Breast epithelium (tissue), 4 donors: ENCODE measurements around the gene MXRA7. TPM values are rescaled to one million over a fixed set of nuclear protein-coding genes. Genes with fewer than 3 reads are reported as not detected.

ENCODE experiments used
- DNase-seq, 2 donors: peaks; one replicate each; pipeline ENCODE4 v3.0.0-alpha.2; 2019; ENCODE audit warnings: low spot score in 2 of 2
- H3K27ac ChIP-seq, 2 donors: fragments of 200-600 bp; sonication (generic) in 1 of 2; one replicate each; pipeline ENCODE4 v1.5.1; 2016 to 2019; ENCODE audit warnings: mild to moderate bottlenecking in 1 of 2
- H3K27me3 ChIP-seq, 2 donors: fragments of 200-600 bp; sonication (generic) in 1 of 2; one replicate each; pipeline versions ENCODE4 v1.5.1 to v1.6.0; 2017 to 2019; ENCODE audit warnings: control low read depth in 1 of 2, mild to moderate bottlenecking in 1 of 2
- H3K36me3 ChIP-seq: fragments of 200-600 bp; one replicate; pipeline ENCODE4 v1.5.1; 2019
- H3K4me1 ChIP-seq, 2 donors: fragments of 200-600 bp; sonication (generic); one replicate each; pipeline ENCODE4 v1.5.1; 2016 to 2019; ENCODE audit warnings: control low read depth in 1 of 2
- H3K4me3 ChIP-seq, 3 donors: fragments of 200-600 bp; sonication (generic); 1 replicate in 2 of 3; 2 replicates in 1 of 3; pipeline ENCODE4 v1.5.1; 2016 to 2019; ENCODE audit warnings: mild to moderate bottlenecking in 3 of 3, moderate library complexity in 2 of 3
- H3K9me3 ChIP-seq, 2 donors: fragments of 200-600 bp; sonication (generic) in 1 of 2; one replicate each; pipeline ENCODE4 v1.5.1; 2016 to 2019; ENCODE audit warnings: control low read depth in 1 of 2
- CTCF ChIP-seq, 3 donors: fragments of 450-650 bp; IDR thresholded peaks; one replicate each; pipeline ENCODE4 v1.5.1; 2016 to 2017; ENCODE audit warnings: antibody characterized with exemption in 3 of 3, mild to moderate bottlenecking in 3 of 3, moderate library complexity in 3 of 3
- POLR2A ChIP-seq: fragments of 450-650 bp; IDR thresholded peaks from one replicate; pipeline ENCODE4 v1.6.1; 2016; ENCODE audit warnings: antibody characterized with exemption, mild to moderate bottlenecking, moderate library complexity
- POLR2AphosphoS5 ChIP-seq, 3 donors: sonication (generic); formaldehyde crosslinking; IDR thresholded peaks; one replicate each; pipeline ENCODE4 v1.6.1; 2017; ENCODE audit warnings: antibody characterized with exemption in 3 of 3
- intact Hi-C: fragments of 100-400 bp; cut with DNase I; formaldehyde crosslinking; loops from one replicate; pipeline ENCODE4 v1.15.1; 2023; ENCODE audit warnings: low total_unique reads
- total RNA-seq, 3 donors: library from RNA; depleted of rRNA; stranded (reverse); fragments of >200 nt; gene quantifications; one replicate each; pipeline ENCODE4 v1.1.0, GENCODE V29; 2016

Gene MXRA7
- total RNA-seq, 3 donors from 2014 or later, result 106 to 242 (median 113) TPM

DNA sequence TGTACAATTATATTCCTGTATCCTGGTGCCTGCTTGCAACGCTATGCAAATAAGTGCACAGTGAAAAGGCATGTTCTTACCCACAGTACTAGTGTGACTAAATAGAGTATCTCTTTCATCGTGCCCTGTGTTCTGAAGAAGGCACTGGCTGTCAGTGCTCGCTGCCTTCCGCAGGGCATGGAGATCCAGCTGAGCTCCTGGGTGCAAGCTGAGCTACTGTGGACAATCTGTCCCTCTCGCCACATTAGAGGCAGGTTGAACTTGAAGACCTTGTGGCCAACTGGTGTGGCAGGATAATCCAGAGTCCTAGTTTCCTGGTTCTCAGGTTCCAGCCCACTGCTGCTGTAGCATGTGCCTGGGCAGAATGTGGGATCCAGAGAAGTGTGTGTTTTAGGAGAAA, 65.3 kb downstream of the MXRA7 start:
- no peak for DNase-seq
- intact Hi-C loops, result no loop called here
- H3K27ac ChIP-seq, result no peak overlapping the region
- H3K9me3 ChIP-seq, result no peaks in the 10 kb centered on the region
- no peaks in the 10 kb centered on the region for H3K36me3 ChIP-seq
- H3K27me3 ChIP-seq, result no peaks in the 10 kb centered on the region
- H3K4me1 ChIP-seq, result no peaks in the 10 kb centered on the region
- TF ChIP-seq POLR2AphosphoS5 (IDR thresholded peaks at IDR 0.05) (no peak), POLR2A (no peak), CTCF (IDR thresholded peaks at IDR 0.05) (no peak)
- no peak overlapping the region for H3K4me3 ChIP-seq

GRCh38 chr17:76644995-76645394, 65.8 kb downstream of the MXRA7 start:
- Histone ChIP-seq H3K27me3 (no peaks in the 10 kb centered on the region), H3K36me3 (no peaks in the 10 kb centered on the region), H3K4me1 (no peaks in the 10 kb centered on the region), H3K27ac (no peak overlapping the region), H3K9me3 (no peaks in the 10 kb centered on the region), H3K4me3 (no peak overlapping the region)
- intact Hi-C loops, result no loop called here
- TF ChIP-seq POLR2A, result no peak
- no peak for TF ChIP-seq POLR2AphosphoS5 (IDR thresholded peaks at IDR 0.05)
- no peak for TF ChIP-seq CTCF (IDR thresholded peaks at IDR 0.05)
- no peak for DNase-seq

DNA sequence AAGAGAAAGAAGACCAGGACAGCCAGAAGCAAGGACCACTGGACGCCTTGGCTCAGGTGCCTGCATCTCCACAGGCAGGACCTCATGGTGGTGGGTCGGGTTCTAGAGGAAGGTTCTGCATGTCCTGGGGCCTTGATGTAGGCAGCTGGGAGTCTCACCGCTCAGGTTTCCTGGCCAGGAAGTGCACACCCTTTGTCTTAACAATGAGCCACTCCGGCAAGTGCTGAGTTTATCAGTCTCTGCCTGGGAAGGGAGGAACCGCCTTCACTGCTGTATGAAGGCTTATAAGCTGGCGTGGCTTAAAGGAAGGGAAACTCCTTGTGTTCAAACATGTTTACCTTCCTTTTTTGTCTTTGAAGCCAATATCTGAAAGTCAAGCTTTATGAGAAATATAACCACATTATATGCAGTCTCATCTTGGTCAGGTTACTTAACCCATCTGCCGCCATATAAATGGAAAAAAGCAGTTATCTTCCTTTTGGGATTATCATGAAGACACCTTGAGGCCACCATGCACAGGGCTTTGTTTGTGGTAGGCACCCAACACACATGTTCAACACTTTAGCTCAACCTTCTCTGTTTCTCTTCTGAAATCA, 67.1 kb downstream of the MXRA7 start, which contains the start of gene ST6GALNAC1:
ST6GALNAC1 (minus strand) TSS at position 205 of the 596 bp plus-strand sequence; CDS start at position 86, 119 bp downstream.
- intact Hi-C loops, result no loop called here
- Histone ChIP-seq H3K9me3 (no peaks in the 10 kb centered on the region), H3K27ac (peak within 1 kb of the TSS in 1 of 2 donors; percentile 33), H3K27me3 (no peaks in the 10 kb centered on the region), H3K4me3 (no peak within 1 kb of the TSS), H3K36me3 (no peaks in the 10 kb centered on the region), H3K4me1 (no peaks in the 10 kb centered on the region)
- DNase-seq, result no peak
- TF ChIP-seq CTCF (IDR thresholded peaks at IDR 0.05) (no peak), POLR2A (no peak), POLR2AphosphoS5 (IDR thresholded peaks at IDR 0.05) (no peak)

GRCh38 chr17:76642994-76643393, 67.8 kb downstream of the MXRA7 start:
- TF ChIP-seq POLR2AphosphoS5 (IDR thresholded peaks at IDR 0.05) (no peak), CTCF (IDR thresholded peaks at IDR 0.05) (no peak), POLR2A (no peak)
- Histone ChIP-seq H3K9me3 (no peaks in the 10 kb centered on the region), H3K4me3 (no peak overlapping the region), H3K36me3 (no peaks in the 10 kb centered on the region), H3K27me3 (no peaks in the 10 kb centered on the region), H3K4me1 (no peaks in the 10 kb centered on the region), H3K27ac (no peak overlapping the region)
- intact Hi-C loops, result no loop called here
- DNase-seq, result no peak

DNA sequence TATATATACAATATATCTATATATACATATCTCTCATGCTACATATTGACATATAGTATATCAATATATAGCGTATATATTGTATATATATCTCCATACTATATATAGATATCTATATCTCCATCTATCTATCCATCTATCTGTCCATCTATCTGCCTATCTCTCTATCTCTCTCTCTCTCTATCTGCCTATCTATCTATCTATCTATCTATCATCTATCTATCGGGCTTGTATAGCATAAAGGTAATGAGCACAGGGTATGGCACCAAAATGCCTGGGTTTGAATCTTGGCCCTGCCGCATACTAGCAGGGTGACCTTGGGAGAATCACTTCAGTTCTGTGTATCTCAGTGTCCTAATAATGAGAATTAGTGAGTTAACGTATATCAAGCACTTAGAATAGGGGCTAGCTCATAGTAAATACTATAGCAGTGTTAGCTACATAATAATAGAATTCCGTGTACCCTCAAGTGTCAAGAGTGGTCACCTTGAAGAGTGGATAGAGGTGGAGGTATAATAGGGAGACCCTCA, 68.7 kb downstream of the MXRA7 start:
- no peak overlapping the region for H3K4me3 ChIP-seq
- no peaks in the 10 kb centered on the region for H3K4me1 ChIP-seq
- TF ChIP-seq POLR2A (no peak), POLR2AphosphoS5 (IDR thresholded peaks at IDR 0.05) (no peak), CTCF (IDR thresholded peaks at IDR 0.05) (no peak)
- no peaks in the 10 kb centered on the region for H3K9me3 ChIP-seq
- intact Hi-C loops, result no loop called here
- no peaks in the 10 kb centered on the region for H3K36me3 ChIP-seq
- no peak overlapping the region for H3K27ac ChIP-seq
- DNase-seq, result no peak
- H3K27me3 ChIP-seq, result no peaks in the 10 kb centered on the region
